Measurements from ENCODE around the gene IQGAP3. TPM values are rescaled to one million over a fixed set of nuclear protein-coding genes. Genes with fewer than 3 reads are reported as not detected.

The IQGAP3 gene
- total RNA-seq, 2 donors from 2014 or later = 0.52 TPM; not detected in 1

DNA sequence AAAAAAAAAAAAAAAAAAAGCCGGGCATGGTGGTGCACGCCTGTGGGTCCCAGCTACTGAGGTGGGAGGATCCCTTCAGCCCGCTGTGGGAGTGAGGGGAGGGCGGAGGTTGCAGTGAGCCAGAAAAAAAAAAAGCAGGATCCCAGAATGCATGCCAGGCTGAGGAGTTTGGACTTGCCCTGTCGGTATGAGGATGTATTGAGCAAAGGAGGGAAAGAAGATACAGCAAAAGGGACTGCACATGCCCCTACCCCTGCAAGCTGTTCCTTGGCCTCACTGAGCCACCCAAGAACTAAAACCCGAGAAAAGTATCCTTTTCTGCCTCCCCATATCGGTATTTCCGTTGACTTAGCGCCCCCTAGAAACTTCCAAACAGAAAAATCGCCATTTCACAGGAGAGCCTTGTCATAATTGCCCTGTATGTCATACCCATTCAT lies 30.2 kb upstream of the IQGAP3 start:
- DNase-seq = no peak
- no peak overlapping the region for H3K27ac ChIP-seq
- 29 to 31% methylated on average over 10 of the region's 10 CpGs for WGBS, 2 donors
- H3K9me3 ChIP-seq = no peaks in the 10 kb centered on the region
- H3K4me3 ChIP-seq = no peak overlapping the region
- intact Hi-C loops (cut with DNase I) = no loop called here
- no peaks in the 10 kb centered on the region for H3K27me3 ChIP-seq
- ATAC-seq = no peak
- H3K4me1 ChIP-seq = peaks cover 24% of the 10 kb centered on the region
- peaks cover 0 to 4% of the 10 kb centered on the region in 2 donors for H3K36me3 ChIP-seq (replicated peaks in 1 of 2; ENCODE audit: insufficient read depth in 1 of 2, low read depth in 2 of 2)
- no peak for TF ChIP-seq POLR2A (IDR thresholded peaks at IDR 0.05)
- TF ChIP-seq, protein P1, sequence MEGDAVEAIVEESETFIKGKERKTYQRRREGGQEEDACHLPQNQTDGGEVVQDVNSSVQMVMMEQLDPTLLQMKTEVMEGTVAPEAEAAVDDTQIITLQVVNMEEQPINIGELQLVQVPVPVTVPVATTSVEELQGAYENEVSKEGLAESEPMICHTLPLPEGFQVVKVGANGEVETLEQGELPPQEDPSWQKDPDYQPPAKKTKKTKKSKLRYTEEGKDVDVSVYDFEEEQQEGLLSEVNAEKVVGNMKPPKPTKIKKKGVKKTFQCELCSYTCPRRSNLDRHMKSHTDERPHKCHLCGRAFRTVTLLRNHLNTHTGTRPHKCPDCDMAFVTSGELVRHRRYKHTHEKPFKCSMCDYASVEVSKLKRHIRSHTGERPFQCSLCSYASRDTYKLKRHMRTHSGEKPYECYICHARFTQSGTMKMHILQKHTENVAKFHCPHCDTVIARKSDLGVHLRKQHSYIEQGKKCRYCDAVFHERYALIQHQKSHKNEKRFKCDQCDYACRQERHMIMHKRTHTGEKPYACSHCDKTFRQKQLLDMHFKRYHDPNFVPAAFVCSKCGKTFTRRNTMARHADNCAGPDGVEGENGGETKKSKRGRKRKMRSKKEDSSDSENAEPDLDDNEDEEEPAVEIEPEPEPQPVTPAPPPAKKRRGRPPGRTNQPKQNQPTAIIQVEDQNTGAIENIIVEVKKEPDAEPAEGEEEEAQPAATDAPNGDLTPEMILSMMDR (IDR thresholded peaks at IDR 0.05) = peak in 3 of 7 experiments; percentile 14 to 27 (median 22)

DNA sequence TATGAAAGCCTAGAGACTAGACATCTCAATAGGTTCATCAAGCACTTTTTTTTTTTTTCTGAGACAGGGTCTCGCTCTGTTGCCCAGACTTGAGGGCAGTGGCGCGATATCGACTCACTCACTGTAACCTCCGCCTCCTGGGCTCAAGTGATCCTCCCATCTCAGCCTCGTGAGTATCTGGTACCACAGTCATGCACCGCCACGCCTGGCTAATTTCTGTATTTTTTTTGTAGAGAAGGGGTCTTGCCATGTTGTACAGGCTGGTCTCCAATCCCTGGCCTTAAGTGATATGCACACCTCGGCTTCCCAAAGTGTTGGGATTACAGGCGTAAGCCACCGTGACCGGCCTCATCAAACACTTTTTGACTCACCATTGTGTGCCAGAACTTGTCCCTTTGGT lies 29.5 kb upstream of the IQGAP3 start:
- 73 to 78% methylated on average over 12 of the region's 12 CpGs for WGBS, 2 donors
- H3K36me3 ChIP-seq (replicated peaks in 1 of 2; ENCODE audit: insufficient read depth in 1 of 2, low read depth in 2 of 2) = peaks cover 0 to 7% of the 10 kb centered on the region in 2 donors
- peaks cover 24% of the 10 kb centered on the region for H3K4me1 ChIP-seq
- DNase-seq (no peak), ATAC-seq (no peak)
- no peaks in the 10 kb centered on the region for H3K9me3 ChIP-seq
- intact Hi-C loops (cut with DNase I) = no loop called here
- H3K27ac ChIP-seq = peak overlapping the region; percentile 20 to 77 (median 60)
- no peak for TF ChIP-seq POLR2A (IDR thresholded peaks at IDR 0.05)
- TF ChIP-seq, protein P1 (IDR thresholded peaks at IDR 0.05) = no peak
- H3K27me3 ChIP-seq = no peaks in the 10 kb centered on the region
- H3K4me3 ChIP-seq = peak overlapping the region; percentile 61 to 97

DNA sequence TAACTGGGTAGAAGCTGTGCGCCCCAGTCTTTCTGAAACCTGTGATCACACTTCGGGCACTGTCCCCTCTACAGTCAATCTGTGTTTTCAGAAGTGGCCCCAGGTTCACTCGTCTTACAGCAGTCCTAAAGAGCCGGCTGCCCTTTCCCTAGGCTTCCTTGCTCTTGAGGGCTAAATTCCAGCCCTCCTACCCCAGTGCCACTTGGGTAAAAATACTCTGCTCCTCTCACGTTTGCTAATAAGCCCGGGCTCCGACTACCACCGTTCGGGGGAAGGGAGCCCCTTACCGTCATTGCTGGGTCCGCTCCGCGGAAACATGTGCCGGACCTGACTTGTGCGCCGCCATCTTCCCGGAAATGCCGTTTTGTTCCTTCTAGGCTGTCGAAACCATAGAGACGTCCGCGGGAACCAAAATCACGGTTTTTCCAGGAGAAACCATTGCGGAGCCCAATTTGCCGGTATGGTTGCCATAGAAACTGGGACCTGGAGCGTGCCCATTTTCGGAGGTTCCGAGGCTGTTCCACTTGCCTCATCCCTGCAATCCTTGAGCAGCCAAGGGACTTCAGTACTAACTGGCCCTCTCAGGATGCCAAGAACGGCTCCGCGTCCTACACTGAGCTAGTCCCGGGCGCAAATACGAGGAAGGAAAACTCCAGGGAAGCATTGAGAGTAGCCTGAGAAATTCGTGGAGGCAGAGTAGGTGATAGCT lies 28.9 kb upstream of the IQGAP3 start, which contains the start of gene GPATCH4:
Gene GPATCH4 (minus strand): TSS at position 358 of the 709 bp plus-strand sequence.
- Histone ChIP-seq H3K9me3 (no peaks in the 10 kb centered on the region), H3K27ac (peak within 1 kb of the TSS; percentile 20 to 77 (median 60)), H3K27me3 (no peaks in the 10 kb centered on the region), H3K4me3 (peak within 1 kb of the TSS; percentile 61 to 97), H3K4me1 (peaks cover 24% of the 10 kb centered on the region), H3K36me3 (replicated peaks in 1 of 2; ENCODE audit: insufficient read depth in 1 of 2, low read depth in 2 of 2) (peaks cover 0 to 7% of the 10 kb centered on the region in 2 donors)
- peak; percentile 88 for ATAC-seq
- intact Hi-C loops (cut with DNase I) = no loop called here
- peak; percentile 70 to 83 (median 78) for DNase-seq
- TF ChIP-seq POLR2A (IDR thresholded peaks at IDR 0.05) = peak in 2 of 3 donors; percentile 66 to 80
- TF ChIP-seq, protein P1 (IDR thresholded peaks at IDR 0.05) = no peak
- WGBS, 2 donors = 0% methylated on average over 21 to 35 of the region's 35 CpGs

DNA sequence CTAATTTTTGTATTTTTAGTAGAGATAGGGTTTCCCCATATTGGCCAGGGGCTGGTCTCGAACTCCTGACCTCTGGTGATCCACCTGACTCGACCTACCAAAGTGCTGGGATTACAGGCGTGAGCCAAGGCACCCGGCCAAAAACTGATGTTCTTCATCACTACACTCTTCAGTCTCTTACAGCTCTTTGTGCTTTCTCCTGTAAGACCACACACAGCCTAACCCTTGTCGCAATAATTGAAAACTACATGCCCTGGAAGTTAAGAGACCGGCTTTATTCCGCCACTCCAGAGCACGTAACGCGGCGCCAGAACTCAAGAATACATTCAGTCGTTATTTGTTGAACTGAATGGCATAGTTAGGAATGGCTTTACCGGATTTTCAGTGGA lies 28.4 kb upstream of the IQGAP3 start:
- Histone ChIP-seq H3K4me3 (peak overlapping the region; percentile 61 to 97), H3K36me3 (replicated peaks in 1 of 2; ENCODE audit: insufficient read depth in 1 of 2, low read depth in 2 of 2) (peaks cover 0 to 9% of the 10 kb centered on the region in 2 donors), H3K27me3 (no peaks in the 10 kb centered on the region), H3K4me1 (peaks cover 24% of the 10 kb centered on the region), H3K9me3 (no peaks in the 10 kb centered on the region), H3K27ac (peak overlapping the region in 3 of 4 donors; percentile 53 to 77 (median 68))
- DNase-seq (no peak), ATAC-seq (no peak)
- intact Hi-C loops (cut with DNase I) = no loop called here
- 2 to 4% methylated on average over 13 of the region's 13 CpGs for WGBS, 2 donors
- no peak for TF ChIP-seq POLR2A (IDR thresholded peaks at IDR 0.05)
- TF ChIP-seq, protein P1 (IDR thresholded peaks at IDR 0.05) = no peak

All from body of pancreas (tissue), 4 donors.